Transverse colon (tissue), 4 donors: ENCODE results near the gene EVI5.

Experiments used
- EP300 ChIP-seq: sonication (generic); formaldehyde crosslinking; IDR thresholded peaks from one replicate; pipeline ENCODE4 v1.6.1; 2017; ENCODE audit warnings: antibody characterized with exemption, low read depth
- POLR2A ChIP-seq: fragments of 450-650 bp; IDR thresholded peaks from one replicate; pipeline ENCODE4 v1.6.1; 2016; ENCODE audit warnings: antibody characterized with exemption, mild to moderate bottlenecking, moderate library complexity
- POLR2AphosphoS5 ChIP-seq, 3 donors: sonication (generic); formaldehyde crosslinking; IDR thresholded peaks; one replicate each; pipeline ENCODE4 v1.6.1; 2016; ENCODE audit warnings: antibody characterized with exemption in 3 of 3
- TF ChIP-seq, protein P1 (sequence below), 5 experiments: fragments of 200-600 bp in 3 of 5; fragments of 450-650 bp in 2 of 5; sonication (generic) in 3 of 5; IDR thresholded peaks; 1 replicate in 2 of 5; 2 replicates in 3 of 5; pipeline ENCODE4 v1.5.1; 2016 to 2017; ENCODE audit warnings: antibody characterized with exemption in 5 of 5, inconsistent platforms in 3 of 5, mild to moderate bottlenecking in 2 of 5, moderate library complexity in 1 of 5

DNA sequence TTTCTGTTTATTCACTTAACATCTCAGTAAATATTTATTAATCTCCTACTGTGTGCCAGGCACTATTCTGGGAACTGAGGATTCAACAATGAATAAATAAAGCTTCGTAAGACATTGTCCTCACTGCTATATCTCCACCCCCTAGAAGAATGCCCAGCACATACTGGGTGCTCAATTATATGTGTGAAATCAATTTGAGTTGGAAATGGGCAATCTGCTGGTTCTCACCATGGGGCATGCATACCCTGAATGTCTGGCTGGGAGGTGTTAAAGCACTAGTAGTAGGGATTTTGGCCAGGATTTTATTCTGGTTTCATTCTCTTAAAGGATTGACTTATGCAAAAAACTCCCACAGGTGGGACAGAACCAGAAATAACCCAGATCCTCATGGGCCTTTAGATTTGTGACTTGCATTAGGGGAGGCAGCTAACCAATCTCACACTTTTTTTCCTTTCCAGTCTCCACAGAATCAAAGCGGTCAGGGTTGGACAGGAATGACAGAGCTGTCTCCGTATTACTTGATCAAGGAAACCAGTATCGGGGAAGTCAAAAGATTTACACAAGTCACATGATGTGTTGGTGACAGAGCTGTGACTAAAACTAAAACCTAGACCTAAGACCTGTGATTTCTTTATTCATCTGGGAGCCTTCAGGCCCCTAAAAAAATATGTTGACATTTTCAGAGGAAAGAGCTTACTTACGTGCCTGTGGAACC, 311.0 kb downstream of the EVI5 start:
- TF ChIP-seq, protein P1, sequence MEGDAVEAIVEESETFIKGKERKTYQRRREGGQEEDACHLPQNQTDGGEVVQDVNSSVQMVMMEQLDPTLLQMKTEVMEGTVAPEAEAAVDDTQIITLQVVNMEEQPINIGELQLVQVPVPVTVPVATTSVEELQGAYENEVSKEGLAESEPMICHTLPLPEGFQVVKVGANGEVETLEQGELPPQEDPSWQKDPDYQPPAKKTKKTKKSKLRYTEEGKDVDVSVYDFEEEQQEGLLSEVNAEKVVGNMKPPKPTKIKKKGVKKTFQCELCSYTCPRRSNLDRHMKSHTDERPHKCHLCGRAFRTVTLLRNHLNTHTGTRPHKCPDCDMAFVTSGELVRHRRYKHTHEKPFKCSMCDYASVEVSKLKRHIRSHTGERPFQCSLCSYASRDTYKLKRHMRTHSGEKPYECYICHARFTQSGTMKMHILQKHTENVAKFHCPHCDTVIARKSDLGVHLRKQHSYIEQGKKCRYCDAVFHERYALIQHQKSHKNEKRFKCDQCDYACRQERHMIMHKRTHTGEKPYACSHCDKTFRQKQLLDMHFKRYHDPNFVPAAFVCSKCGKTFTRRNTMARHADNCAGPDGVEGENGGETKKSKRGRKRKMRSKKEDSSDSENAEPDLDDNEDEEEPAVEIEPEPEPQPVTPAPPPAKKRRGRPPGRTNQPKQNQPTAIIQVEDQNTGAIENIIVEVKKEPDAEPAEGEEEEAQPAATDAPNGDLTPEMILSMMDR (IDR thresholded peaks at IDR 0.05): no peak
- TF ChIP-seq POLR2AphosphoS5 (IDR thresholded peaks at IDR 0.05): no peak
- TF ChIP-seq POLR2A: no peak
- no peak for TF ChIP-seq EP300
